GM19372 (cell line): ENCODE data around the gene PRDM4.
"Not testable (repeated sequence)": the region's sequence is repeated elsewhere in the genome, so short reads cannot be mapped to it uniquely, and the experiment has no call there.

Experiments
- ATAC-seq: cut with Tn5 transposase; IDR thresholded peaks from one replicate; pipeline ENCODE4 v1.9.1; 2021; ENCODE audit warnings: mild to moderate bottlenecking, low read depth, moderate library complexity; ENCODE audit not compliant: unreplicated experiment

Gene PRDM4

DNA sequence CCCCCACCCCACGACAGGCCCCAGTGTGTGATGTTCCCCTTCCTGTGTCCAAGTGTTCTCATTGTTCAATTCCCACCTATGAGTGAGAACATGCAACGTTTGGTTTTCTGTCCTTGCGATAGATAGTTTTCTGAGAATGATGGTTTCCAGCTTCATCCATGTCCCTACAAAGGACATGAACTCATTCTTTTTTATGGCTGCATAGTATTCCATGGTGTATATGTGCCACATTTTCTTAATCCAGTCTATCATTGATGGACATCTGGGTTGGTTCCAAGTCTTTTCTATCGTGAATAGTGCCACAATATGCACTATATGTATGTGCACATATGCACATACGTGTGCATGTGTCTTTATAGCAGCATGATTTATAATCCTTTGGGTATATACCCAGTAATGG, 55.4 kb downstream of the PRDM4 start:
- not testable (repeated sequence) for ATAC-seq

GRCh38 chr12:107704041-107704440, 56.9 kb downstream of the PRDM4 start:
- ATAC-seq: no peak

- ATAC-seq: no peak
These were observed 58.8 kb downstream of the PRDM4 start for GRCh38 chr12:107702106-107702505.

DNA sequence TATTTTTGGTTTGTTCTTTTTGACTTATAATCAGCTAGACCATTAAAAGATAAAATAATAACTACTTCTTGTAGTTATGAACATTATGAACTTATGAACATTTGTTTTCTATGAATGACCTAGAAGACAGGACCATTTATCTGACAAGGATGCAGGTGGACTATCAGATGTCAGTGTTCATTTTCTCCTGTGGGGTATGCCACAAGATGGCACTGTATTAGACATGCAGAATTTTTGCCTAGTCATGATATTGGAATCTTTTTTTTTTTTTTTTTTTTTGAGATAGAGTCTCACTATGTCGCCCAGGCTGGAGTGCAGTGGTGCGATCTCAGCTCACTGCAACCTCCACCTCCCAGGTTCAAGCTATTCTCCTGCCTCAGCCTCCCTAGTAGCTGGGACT, 65.2 kb downstream of the PRDM4 start:
- ATAC-seq: not testable (repeated sequence)

DNA sequence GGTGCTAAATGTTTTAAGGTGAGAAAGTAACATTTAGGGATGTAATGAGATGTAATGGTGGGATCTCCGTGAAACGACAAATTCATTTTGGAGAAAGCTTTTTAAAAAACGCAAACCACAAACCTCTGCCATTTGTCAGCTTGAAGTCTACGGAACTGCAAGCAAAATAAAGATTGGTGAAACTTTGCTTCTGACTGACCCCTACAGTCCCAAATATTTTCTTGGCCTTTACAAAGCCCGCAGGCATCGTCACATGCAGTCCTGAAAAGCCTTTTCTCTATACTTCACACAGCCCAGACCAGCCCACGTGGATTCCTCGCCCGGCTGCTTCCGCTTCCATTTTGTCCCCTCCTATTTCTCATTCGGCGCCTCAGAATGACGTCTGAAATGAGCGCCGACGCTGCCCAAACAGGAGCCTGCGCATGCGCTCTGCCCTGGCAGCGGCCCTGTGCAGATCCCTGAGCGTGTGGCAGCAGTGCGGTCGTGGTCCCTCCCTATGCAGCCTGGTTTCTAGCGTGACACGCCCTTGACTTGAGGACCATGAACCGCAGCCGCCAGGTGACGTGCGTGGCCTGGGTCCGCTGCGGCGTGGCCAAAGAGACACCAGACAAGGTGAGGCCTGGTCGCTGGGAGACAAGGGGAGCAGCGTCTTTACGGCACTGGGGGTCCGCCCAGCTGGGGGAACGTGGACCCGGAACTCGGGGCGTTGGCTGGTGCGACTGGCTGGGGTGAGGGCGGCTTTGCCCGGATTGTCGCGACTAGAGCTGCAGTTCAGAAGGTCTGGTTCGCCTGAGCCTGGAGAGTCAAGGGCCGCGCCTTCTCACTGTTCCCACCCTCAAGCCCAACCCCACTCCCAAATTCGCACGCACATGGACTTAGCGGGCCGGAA, 75.3 kb downstream of the PRDM4 start, which contains the start of gene PWP1:
TSS of gene PWP1 (plus strand) at position 440 of the 889 bp plus-strand sequence. CDS start at position 541, 101 bp downstream.
- peak; percentile 92 for ATAC-seq

GRCh38 chr12:107684990-107685359, 76.0 kb downstream of the PRDM4 start:
- ATAC-seq: no peak

DNA sequence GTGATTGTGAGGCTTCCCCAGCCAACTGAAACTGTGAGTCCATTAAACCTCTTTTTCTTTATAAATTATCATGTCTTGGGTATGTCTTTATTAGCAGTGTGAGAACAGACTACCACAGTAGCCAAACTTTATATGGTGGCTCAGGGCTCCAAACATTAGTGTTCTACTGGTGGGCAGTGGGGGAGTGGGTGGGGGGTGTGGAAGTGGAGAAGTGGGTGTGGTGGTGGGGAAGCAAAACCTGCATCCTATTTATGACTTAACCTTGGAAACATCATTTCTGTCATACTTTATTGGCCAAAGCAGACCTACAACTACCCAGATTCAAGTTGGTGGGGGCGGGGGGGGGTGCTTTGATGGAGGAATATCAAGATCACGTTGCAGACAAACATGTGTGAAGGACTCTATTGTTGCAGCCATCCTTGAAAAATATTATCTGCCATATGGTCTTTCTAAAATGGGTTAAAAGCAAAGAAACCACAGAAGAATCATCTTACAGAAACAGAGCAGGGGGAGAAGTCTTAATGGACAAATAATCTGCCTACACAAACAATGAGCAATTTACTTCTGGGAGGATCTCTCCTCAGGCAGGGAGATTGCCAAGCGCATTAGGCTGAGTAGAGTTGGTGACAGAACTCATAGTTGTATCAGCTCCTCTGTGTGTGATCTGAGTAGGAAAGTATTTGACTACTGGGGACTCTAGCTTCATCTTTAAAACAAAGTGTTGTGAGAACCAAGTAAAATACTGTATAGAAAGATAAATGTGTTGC, 76.7 kb downstream of the PRDM4 start:
- ATAC-seq: no peak
